SJCRH30 (cell line): Measurements from ENCODE around the gene NTNG2. TPM values are rescaled to one million over a fixed set of nuclear protein-coding genes. Genes with fewer than 3 reads are reported as not detected.

Experiments used
- DNase-seq, 2 experiments: peaks; one replicate each; pipeline ENCODE4 v3.0.0-alpha.2; 2015 to 2020
- H3K27ac ChIP-seq: fragments of 250-450 bp; sonication (Bioruptor Pico); 2 replicates; pipeline ENCODE4 v1.5.1; 2020; ENCODE audit warnings: mild to moderate bottlenecking, moderate library complexity
- H3K27me3 ChIP-seq: fragments of 250-450 bp; sonication (Bioruptor Pico); 2 replicates; pipeline ENCODE4 v1.5.1; 2020; ENCODE audit warnings: mild to moderate bottlenecking, moderate library complexity
- H3K36me3 ChIP-seq: fragments of 250-450 bp; sonication (Bioruptor Pico); 2 replicates; pipeline ENCODE4 v1.5.1; 2020; ENCODE audit warnings: mild to moderate bottlenecking, moderate library complexity
- H3K4me1 ChIP-seq: fragments of 250-450 bp; sonication (Bioruptor Pico); 2 replicates; pipeline ENCODE4 v1.5.1; 2020; ENCODE audit warnings: mild to moderate bottlenecking, moderate library complexity
- H3K4me3 ChIP-seq: fragments of 250-450 bp; sonication (Bioruptor Pico); 2 replicates; pipeline ENCODE4 v1.5.1; 2020; ENCODE audit warnings: mild to moderate bottlenecking, moderate library complexity
- H3K9me3 ChIP-seq: fragments of 250-450 bp; sonication (Bioruptor Pico); replicated peaks from 2 replicates; pipeline ENCODE4 v1.5.1; 2020; ENCODE audit warnings: mild to moderate bottlenecking, moderate library complexity
- total RNA-seq: library from RNA; depleted of rRNA; stranded (reverse); fragments of >200 nt; shearing (Covaris generic); gene quantifications from 2 replicates; pipeline ENCODE4 v1.2.3, GENCODE V29; 2014

Gene NTNG2
- total RNA-seq, 1 experiment from 2014 or later, result 0.26 TPM

DNA sequence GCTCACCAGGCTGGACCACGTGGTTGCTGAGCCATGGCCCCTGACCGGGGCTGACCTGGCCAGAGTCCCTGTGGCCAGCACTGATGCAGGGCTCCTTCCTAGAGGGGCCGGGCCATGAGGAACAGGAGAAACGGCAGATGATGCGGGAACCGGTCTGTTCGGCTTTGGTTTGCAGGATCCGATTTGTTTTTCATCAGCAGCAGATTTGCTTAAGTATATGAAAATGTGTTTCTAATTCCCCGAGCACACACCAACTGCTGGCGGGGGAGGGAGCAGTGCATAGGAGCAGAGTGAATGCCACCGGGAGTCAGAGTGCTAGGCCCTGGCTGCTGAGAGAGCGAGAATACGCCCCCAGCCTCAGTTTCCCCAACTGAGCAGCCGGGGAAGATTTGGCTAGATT is 13.6 kb downstream of the NTNG2 start:
- DNase-seq, result no peak
- H3K4me3 ChIP-seq, result no peak overlapping the region
- no peaks in the 10 kb centered on the region for H3K4me1 ChIP-seq
- no peaks in the 10 kb centered on the region for H3K36me3 ChIP-seq
- H3K27me3 ChIP-seq, result peaks cover 26% of the 10 kb centered on the region
- no peaks in the 10 kb centered on the region for H3K9me3 ChIP-seq
- H3K27ac ChIP-seq, result no peak overlapping the region

DNA sequence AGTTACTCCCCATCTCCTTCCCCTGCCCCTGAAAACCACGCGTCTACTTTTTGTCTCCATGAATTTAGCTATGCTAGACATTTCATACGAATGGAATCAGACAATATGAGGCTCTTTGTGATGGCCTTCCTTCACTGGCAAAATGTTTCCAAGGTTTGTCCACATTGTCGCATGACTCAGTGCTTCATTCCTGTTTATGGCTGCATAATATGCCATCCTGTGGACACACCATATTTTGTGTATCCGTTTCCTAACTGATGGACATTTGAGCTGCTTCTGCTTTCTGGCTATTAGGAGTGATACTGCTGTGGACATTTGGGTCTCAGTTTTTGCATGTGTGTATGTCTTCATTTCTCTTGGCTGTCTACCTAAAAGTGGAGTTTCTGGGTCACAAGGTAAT is 14.5 kb downstream of the NTNG2 start:
- H3K4me3 ChIP-seq, result no peak overlapping the region
- no peak for DNase-seq
- no peaks in the 10 kb centered on the region for H3K9me3 ChIP-seq
- peaks cover 35% of the 10 kb centered on the region for H3K27me3 ChIP-seq
- no peak overlapping the region for H3K27ac ChIP-seq
- H3K36me3 ChIP-seq, result no peaks in the 10 kb centered on the region
- H3K4me1 ChIP-seq, result no peaks in the 10 kb centered on the region

DNA sequence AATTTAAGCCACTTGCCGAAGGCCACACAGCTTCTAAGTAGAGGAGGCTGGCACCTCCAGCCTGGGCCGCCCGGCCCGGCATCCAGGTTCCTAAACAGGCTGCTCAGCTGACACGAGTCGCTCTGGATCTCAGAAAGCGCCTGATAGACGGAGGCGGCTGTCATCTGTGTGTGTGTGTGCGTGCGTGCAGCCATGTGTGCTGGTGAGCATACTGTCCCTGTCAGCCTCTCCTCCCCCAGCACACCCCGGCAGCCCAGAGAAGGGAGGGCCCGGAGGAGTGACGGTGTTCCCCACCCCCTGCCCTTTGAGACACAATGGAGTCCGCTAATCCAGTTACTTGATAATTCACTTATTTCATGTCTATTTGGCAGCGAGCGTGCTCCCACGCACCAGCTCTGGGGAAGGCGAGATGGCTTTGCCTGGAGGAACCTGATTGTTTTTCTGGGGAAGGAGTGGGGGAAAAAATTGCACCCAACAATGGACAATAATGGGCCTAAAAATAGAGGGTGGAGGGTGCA is 20.0 kb downstream of the NTNG2 start:
- no peak overlapping the region for H3K4me3 ChIP-seq
- H3K4me1 ChIP-seq, result no peaks in the 10 kb centered on the region
- H3K27me3 ChIP-seq, result peaks cover 79% of the 10 kb centered on the region
- H3K36me3 ChIP-seq, result no peaks in the 10 kb centered on the region
- no peak for DNase-seq
- H3K27ac ChIP-seq, result no peak overlapping the region
- no peaks in the 10 kb centered on the region for H3K9me3 ChIP-seq

DNA sequence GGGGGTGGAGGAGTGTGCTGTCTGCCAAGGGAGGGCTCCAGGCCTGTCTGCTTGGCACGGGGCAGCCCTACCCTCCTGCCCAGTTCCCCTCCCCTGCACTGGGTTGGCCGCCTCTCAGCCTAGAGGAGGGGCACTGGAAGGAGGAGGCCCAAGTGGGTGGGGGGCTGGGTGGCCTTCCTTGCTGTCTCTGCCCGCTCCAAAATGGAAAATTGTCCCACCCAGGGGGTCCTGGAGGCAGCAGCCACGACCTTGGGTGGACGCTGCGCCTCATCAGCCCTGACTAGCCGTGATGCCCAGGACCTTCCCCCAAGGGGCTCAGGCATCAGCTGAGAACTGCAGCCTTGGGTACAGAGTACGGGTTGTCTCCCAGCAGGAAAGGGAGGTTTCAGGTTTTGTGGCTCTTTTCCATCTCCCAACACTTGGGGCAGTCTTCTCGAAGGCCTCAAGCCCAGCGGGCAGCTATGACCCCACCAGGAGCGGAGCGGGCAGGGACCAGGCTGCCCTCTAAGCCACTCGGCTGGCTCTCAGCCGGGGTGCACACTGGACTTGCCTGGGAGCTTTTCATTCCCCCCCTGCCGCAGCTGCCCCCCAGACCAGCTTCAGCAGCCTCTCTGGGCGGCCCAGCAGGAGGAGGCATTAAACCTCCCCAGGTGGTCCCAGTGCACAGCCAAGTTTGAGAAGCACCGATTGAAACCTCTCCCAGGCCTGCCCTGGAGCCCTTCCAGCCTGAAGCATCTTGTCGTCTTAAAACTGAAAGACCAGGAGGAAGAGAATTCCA is 20.6 kb downstream of the NTNG2 start:
- Histone ChIP-seq H3K9me3 (no peaks in the 10 kb centered on the region), H3K4me1 (no peaks in the 10 kb centered on the region), H3K4me3 (no peak overlapping the region), H3K27ac (no peak overlapping the region), H3K27me3 (peaks cover 85% of the 10 kb centered on the region), H3K36me3 (no peaks in the 10 kb centered on the region)
- DNase-seq, result peak in 1 of 2 experiments; percentile 31

DNA sequence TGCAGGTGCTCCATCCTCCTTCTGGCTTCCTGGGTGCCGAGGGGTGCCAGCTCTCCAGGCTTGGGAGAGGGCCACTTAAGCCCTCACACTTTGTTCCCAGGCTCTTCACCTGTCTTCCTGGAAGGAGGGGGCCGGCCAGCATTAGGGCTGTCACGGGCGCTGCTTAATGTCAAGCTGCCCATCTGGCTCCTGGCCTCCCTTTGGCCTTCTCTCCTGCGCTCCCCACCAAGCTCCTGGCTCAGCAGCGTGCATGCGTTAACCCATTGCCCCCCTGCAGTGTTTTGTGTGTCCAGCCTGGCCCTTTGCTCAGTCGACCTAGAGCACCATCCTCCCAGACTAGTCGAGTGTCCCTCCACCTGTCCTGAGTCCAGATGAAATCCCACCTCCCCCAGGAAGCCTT is 21.3 kb downstream of the NTNG2 start:
- Histone ChIP-seq H3K9me3 (no peaks in the 10 kb centered on the region), H3K4me1 (no peaks in the 10 kb centered on the region), H3K27ac (no peak overlapping the region), H3K4me3 (no peak overlapping the region), H3K27me3 (peaks cover 92% of the 10 kb centered on the region), H3K36me3 (no peaks in the 10 kb centered on the region)
- DNase-seq, result no peak

DNA sequence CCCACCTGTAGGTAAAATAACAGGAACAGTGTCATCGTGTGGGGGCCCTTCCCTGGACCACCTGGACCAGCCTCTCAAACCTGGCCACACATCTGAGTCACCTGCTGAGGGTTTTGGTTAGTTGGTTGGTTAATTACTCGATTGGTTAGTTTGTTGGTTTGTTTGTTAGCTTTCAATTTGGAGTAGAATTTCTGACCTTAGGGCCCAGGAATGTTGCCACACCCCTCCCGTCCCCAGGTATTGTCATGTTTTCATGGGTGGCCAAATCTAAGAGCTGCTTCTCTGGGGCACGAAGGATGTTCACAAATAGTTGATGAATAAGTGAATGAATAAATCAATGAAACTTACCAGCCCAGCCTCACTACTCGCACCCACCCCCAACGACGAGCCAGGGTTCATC is 21.9 kb downstream of the NTNG2 start:
- Histone ChIP-seq H3K27ac (no peak overlapping the region), H3K4me1 (no peaks in the 10 kb centered on the region), H3K4me3 (no peak overlapping the region), H3K36me3 (no peaks in the 10 kb centered on the region), H3K9me3 (no peaks in the 10 kb centered on the region), H3K27me3 (peaks cover 97% of the 10 kb centered on the region)
- DNase-seq, result no peak

DNA sequence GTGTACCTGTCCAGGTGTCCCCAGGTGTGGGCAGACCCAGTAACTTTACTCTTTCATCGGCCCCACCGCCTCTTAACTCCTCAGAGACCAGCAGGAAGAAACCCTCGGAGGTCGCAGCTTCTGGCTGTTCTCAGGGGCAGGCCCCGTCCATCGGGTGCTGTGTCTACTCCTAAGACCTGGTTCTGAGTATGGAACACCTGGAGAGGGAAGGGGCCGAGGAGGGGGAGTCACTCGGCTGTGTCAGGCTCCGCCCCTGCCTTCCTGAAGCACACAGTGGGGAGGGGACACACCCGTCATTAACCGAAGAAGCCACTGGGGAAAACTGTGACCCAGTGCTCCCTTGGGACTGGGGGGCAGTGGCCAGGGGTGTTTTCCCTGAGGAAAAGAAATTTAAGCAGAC is 22.3 kb downstream of the NTNG2 start:
- H3K9me3 ChIP-seq, result no peaks in the 10 kb centered on the region
- H3K4me1 ChIP-seq, result no peaks in the 10 kb centered on the region
- H3K27me3 ChIP-seq, result peaks cover 97% of the 10 kb centered on the region
- DNase-seq, result no peak
- no peaks in the 10 kb centered on the region for H3K36me3 ChIP-seq
- H3K4me3 ChIP-seq, result no peak overlapping the region
- H3K27ac ChIP-seq, result no peak overlapping the region

DNA sequence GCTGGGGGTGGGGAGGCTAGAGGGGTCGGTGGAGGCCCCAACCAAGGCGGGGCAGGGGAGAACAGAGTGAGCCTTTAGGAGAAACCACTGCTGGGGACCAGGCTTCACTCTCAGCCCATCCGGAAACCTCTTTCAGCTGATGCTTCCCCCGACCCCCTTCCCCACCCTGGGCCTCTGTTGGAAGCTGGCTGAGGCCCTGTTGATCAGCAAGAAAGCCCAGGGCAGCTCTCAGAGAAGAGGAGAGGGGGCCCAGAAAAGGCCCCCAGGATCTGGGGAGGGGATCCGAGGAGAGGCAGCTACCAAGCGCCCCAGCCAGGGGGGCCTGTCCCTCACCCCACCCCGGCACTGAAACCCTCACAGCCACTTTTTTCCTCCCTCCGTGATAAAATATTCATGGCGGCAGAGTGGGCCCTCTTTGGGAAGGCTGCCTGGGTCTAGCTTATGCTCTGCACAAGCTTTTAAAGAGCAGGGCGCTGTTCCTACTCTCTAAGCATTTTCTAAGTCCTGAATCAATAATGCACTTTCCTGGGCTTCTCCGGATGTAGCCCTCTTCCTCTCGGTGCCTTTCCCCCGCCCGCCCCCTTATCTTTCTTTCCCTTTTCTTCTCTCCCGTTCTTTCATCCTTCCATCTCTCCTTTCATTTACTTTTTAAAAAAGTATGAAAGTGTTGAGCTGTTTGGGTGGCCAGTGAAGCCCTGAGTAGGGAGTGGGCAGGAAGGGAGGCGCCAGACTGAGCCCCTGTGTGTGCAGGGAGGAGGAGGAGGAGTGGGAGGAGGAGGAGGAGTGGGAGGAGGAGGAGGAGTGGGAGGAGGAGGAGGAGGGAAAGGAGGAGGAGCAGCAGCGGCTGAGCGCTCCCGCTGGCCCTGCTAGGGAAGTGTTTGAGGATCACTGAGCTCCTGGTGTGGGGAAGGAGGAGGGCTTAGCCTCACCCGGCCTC is 23.5 kb downstream of the NTNG2 start:
- Histone ChIP-seq H3K27me3 (peaks cover 94% of the 10 kb centered on the region), H3K9me3 (no peaks in the 10 kb centered on the region), H3K27ac (no peak overlapping the region), H3K36me3 (no peaks in the 10 kb centered on the region), H3K4me3 (no peak overlapping the region), H3K4me1 (no peaks in the 10 kb centered on the region)
- no peak for DNase-seq

DNA sequence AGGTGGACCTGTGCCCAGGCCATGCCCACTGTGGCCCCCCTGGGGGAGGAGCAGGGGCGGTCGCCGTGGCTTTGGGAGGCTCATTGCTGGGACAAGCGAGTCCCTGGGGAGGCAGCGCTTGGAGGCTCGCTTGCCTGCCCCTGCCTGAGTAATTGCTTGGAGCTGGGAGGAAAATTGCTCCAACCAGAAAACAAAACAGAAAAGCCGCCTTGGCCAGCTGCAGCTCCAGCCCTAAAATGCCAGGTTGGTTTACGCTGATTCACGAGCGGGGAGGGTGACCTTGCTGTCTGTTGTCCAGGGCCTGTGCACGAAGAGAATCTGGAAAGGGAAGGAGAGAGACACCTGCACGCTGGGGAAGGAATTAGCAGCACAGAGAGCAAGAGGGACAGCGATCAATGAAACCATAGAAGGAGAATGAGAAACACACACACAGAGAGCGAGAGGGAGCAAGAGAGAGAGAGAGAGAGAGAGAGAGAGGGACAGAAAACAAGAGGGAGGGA is 25.3 kb downstream of the NTNG2 start:
- Histone ChIP-seq H3K4me3 (no peak overlapping the region), H3K4me1 (no peaks in the 10 kb centered on the region), H3K27ac (no peak overlapping the region), H3K27me3 (peaks cover 84% of the 10 kb centered on the region), H3K9me3 (no peaks in the 10 kb centered on the region), H3K36me3 (no peaks in the 10 kb centered on the region)
- no peak for DNase-seq

DNA sequence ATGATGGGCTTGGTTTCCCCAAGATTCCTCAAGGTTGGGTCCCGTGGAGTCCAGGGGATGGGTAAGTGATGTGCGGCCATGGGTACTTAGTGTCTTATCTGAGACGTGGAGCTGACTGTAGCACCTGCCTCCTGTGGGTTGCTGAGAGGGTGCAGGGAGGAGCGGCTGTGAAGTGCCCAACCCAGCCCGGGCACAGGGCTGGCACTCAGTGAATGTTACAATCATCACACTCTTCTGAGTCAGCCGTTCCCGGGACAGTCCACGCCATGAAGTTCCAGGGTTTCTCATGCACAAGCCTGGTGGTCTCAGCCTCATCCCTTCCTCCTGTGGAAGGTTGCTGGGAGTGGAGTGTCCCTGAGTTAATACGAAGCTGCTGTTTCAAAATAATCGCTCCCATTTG is 29.1 kb downstream of the NTNG2 start:
- no peaks in the 10 kb centered on the region for H3K36me3 ChIP-seq
- peaks cover 76% of the 10 kb centered on the region for H3K27me3 ChIP-seq
- H3K4me1 ChIP-seq, result no peaks in the 10 kb centered on the region
- no peak for DNase-seq
- H3K4me3 ChIP-seq, result no peak overlapping the region
- H3K27ac ChIP-seq, result no peak overlapping the region
- H3K9me3 ChIP-seq, result no peaks in the 10 kb centered on the region

DNA sequence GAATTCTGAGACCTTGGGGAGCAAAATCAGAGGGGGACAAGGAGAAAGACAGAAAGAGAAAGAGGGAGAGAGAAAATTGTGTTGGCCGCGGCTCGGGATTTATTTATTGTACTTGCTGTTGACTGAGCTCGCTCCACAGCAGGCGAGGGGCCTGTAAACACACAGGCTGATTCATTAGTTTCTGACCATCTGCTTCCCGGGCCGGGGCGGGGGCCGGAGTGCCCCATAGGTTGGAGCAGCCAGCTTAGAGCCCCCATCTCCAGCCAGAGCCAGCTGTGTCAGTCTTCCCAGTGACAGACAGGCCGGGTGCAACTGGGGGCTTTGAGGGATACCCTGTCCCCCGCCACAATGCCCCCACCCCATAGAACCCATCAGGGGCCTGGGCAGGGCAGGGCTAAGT is 30.9 kb downstream of the NTNG2 start:
- H3K27ac ChIP-seq, result no peak overlapping the region
- H3K9me3 ChIP-seq, result no peaks in the 10 kb centered on the region
- no peak overlapping the region for H3K4me3 ChIP-seq
- no peaks in the 10 kb centered on the region for H3K4me1 ChIP-seq
- H3K27me3 ChIP-seq, result peaks cover 59% of the 10 kb centered on the region
- no peak for DNase-seq
- H3K36me3 ChIP-seq, result no peaks in the 10 kb centered on the region

DNA sequence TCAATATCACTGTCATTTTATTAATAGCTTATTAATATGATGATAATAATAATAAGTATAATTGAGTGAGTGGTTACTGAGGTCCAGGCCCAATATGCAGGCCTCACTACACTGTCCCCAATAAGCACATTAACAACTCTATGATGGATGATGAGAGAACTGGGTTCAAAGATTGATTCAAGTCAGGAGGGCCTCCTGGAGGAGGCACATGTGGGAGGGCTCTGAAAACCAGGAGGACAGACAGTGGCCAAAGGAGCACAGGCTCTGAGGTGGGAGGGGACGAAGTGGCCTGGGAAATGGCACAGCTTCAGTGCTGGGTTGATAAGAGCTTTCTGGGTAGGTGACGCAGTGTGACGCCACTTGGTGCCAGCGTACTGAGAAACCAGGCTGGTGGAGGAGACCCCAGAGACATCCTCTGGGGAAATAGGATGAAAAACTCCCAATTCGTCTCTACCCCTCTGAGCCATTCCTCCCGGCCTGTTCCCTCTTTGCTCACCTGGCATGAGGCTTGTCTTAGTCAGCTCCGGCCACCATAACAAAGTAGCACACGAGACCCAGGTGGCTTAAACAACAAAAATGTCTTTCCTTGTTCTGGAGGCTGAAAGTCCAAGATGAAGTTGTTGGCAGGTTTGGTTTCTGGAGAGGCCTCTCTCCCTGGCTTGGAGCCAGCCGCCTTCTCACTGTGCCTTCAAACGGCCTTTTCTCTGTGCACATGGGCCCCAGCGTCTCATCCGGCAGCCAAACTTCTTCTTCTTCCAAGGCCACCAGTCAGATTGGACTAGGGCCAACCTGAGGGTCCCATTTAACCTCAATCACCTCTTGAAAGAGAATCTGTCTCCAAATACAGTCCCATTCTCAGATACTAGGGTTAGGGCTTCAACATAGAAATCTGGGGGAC is 31.6 kb downstream of the NTNG2 start:
- H3K27ac ChIP-seq, result no peak overlapping the region
- DNase-seq, result no peak
- no peaks in the 10 kb centered on the region for H3K36me3 ChIP-seq
- no peaks in the 10 kb centered on the region for H3K9me3 ChIP-seq
- no peaks in the 10 kb centered on the region for H3K4me1 ChIP-seq
- H3K27me3 ChIP-seq, result peaks cover 52% of the 10 kb centered on the region
- H3K4me3 ChIP-seq, result no peak overlapping the region

DNA sequence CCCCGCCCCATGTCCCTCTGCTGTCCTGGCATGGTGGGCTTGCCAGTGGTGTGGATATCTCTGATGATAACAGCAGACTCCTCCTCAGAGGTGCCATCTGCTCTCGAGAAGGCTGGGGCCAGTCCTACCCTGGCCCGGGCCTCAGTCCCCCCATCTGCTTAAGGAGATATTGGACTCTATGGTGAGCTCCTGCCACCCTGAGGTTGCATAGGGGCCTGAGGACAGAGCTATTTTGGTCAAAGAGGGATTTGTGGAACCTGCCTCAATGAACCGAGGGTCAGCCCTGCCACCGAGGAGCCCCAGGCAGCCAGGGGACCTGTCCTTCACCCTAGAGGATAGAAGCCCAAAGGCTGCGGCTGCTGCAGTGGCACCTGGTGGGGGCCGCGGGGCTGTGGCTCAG is 32.6 kb downstream of the NTNG2 start:
- H3K36me3 ChIP-seq, result no peaks in the 10 kb centered on the region
- no peaks in the 10 kb centered on the region for H3K4me1 ChIP-seq
- no peak for DNase-seq

DNA sequence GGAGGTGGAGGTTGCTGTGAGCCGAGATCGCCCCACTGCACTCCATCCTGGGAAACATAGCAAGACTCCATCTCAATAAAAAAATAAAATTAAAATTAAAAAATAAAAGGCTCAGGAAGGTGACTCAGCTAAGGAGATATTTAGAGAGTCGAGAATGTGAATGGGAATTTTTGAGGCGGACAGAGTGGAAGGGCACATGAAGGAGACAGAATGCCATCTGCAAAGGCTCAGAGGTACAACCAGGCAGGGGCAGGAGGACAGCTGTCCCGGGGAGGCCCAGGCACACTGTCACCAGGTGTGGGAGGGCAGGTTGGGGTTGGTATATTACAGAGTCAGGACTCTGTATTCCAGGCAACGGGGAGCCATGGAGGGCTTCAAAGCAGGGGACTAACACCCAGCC is 35.5 kb downstream of the NTNG2 start:
- H3K9me3 ChIP-seq, result no peaks in the 10 kb centered on the region
- H3K27ac ChIP-seq, result no peak overlapping the region
- H3K4me1 ChIP-seq, result no peaks in the 10 kb centered on the region
- no peak for DNase-seq
- no peak overlapping the region for H3K4me3 ChIP-seq
- no peaks in the 10 kb centered on the region for H3K36me3 ChIP-seq
- peaks cover 29% of the 10 kb centered on the region for H3K27me3 ChIP-seq

More for the DNA sequence above, 32.6 kb downstream of the NTNG2 start:
- no peak overlapping the region for H3K4me3 ChIP-seq
- peaks cover 44% of the 10 kb centered on the region for H3K27me3 ChIP-seq
- no peaks in the 10 kb centered on the region for H3K9me3 ChIP-seq
- H3K27ac ChIP-seq, result no peak overlapping the region
